Naive thymus-derived CD4-positive, alpha-beta T cell (primary cell): ENCODE measurements around the gene EXOC1. TPM values are rescaled to one million over a fixed set of nuclear protein-coding genes. Genes with fewer than 3 reads are reported as not detected.
"Not testable (repeated sequence)": the region's sequence is repeated elsewhere in the genome, so short reads cannot be mapped to it uniquely, and the experiment has no call there.

Experiments
- ATAC-seq: fragments of 150-1000 bp; cut with Tn5 transposase; 2 replicates; pipeline ENCODE4 v1.10.0; 2021; ENCODE audit warnings: mild to moderate bottlenecking, moderate library complexity
- CTCF ChIA-PET: fragments of 350-600 bp; sonication (Branson Sonifier 250); formaldehyde crosslinking; loops from one replicate; lab custom pipeline; 2021; ENCODE audit warnings: antibody characterized with exemption; lab: Charles Lee
- POLR2A ChIA-PET: fragments of 350-600 bp; sonication (Branson Sonifier 250); formaldehyde crosslinking; loops from one replicate; lab custom pipeline; 2021; ENCODE audit warnings: antibody characterized with exemption, inconsistent platforms; lab: Charles Lee
- DNase-seq, 9 donors: peaks; one replicate each; pipeline versions ENCODE4 v3.0.0 to v3.0.0-alpha.2; 2020 to 2022; ENCODE audit warnings: mixed read lengths in 1 of 9
- H3K27ac ChIP-seq: one replicate; pipeline ENCODE4 v1.7.0; 2013; ENCODE audit warnings: mild to moderate bottlenecking, low read depth, low read length, moderate library complexity
- H3K27me3 ChIP-seq, 2 donors: one replicate each; pipeline ENCODE4 v1.7.0; 2013; ENCODE audit warnings: low read length in 2 of 2, mild to moderate bottlenecking in 2 of 2, moderate library complexity in 2 of 2; ENCODE audit not compliant: control insufficient read depth in 2 of 2, insufficient read depth in 2 of 2
- H3K36me3 ChIP-seq, 3 experiments: 1 replicate in 2 of 3; 2 replicates in 1 of 3; pipeline ENCODE4 v1.7.0; 2013; ENCODE audit warnings: low read length in 3 of 3, mild to moderate bottlenecking in 3 of 3, moderate library complexity in 1 of 3; ENCODE audit not compliant: insufficient read depth in 3 of 3, control insufficient read depth in 2 of 3
- H3K4me1 ChIP-seq, 2 donors: one replicate each; pipeline ENCODE4 v1.7.0; 2013; ENCODE audit warnings: low read length in 2 of 2, mild to moderate bottlenecking in 2 of 2, moderate library complexity in 1 of 2; ENCODE audit not compliant: control insufficient read depth in 2 of 2, insufficient read depth in 2 of 2
- H3K4me3 ChIP-seq: 2 replicates; pipeline ENCODE4 v1.7.0; 2013; ENCODE audit warnings: mild to moderate bottlenecking, low read length
- H3K9me3 ChIP-seq, 3 experiments: 1 replicate in 2 of 3; 2 replicates in 1 of 3; pipeline ENCODE4 v1.7.0; 2013; ENCODE audit warnings: low read length in 3 of 3; ENCODE audit not compliant: control insufficient read depth in 2 of 3
- H3K27ac Mint-ChIP-seq, 9 donors: one replicate each; pipeline ENCODE4 v1.8.0; 2020 to 2022; ENCODE audit warnings: mixed read lengths in 9 of 9, mild to moderate bottlenecking in 8 of 9, moderate library complexity in 5 of 9, inconsistent platforms in 2 of 9
- H3K27me3 Mint-ChIP-seq, 5 donors: one replicate each; pipeline ENCODE4 v1.8.0; 2021 to 2022; ENCODE audit warnings: mixed read lengths in 5 of 5, mild to moderate bottlenecking in 1 of 5
- H3K36me3 Mint-ChIP-seq, 5 donors: one replicate each; pipeline ENCODE4 v1.8.0; 2020 to 2022; ENCODE audit warnings: mixed read lengths in 5 of 5, mild to moderate bottlenecking in 3 of 5, inconsistent platforms in 1 of 5
- H3K4me1 Mint-ChIP-seq, 7 donors: one replicate each; pipeline ENCODE4 v1.8.0; 2020 to 2022; ENCODE audit warnings: mixed read lengths in 7 of 7, mild to moderate bottlenecking in 3 of 7, inconsistent platforms in 1 of 7
- H3K4me3 Mint-ChIP-seq, 10 donors: one replicate each; pipeline ENCODE4 v1.8.0; 2020 to 2022; ENCODE audit warnings: mild to moderate bottlenecking in 10 of 10, mixed read lengths in 10 of 10, moderate library complexity in 6 of 10, inconsistent platforms in 2 of 10
- H3K9me3 Mint-ChIP-seq, 11 donors: one replicate each; pipeline ENCODE4 v1.8.0; 2020 to 2022; ENCODE audit warnings: mixed read lengths in 11 of 11, mild to moderate bottlenecking in 4 of 11, inconsistent platforms in 1 of 11, moderate library complexity in 1 of 11
- intact Hi-C, 2 donors: fragments of 100-400 bp; cut with micrococcal nuclease; formaldehyde crosslinking; loops; one replicate each; pipeline ENCODE4 v1.15.1; 2023
- polyA plus RNA-seq, 2 donors: library from polyadenylated mRNA; unstranded; fragments of 300-500 nt; fragmentation: Illumina TruSeq; gene quantifications; one replicate each; pipeline ENCODE4 v1.2.3, GENCODE V29; 2021
- total RNA-seq, 6 experiments: library from RNA in 5 of 6; stranded (reverse) in 5 of 6; gene quantifications; 1 replicate in 5 of 6; 2 replicates in 1 of 6; pipeline ENCODE4 v1.2.3 and lab custom pipeline; 2021 to 2026

EXOC1 gene
- total and polyA plus RNA-seq, 7 experiments from 2014 or later = 11.6 to 46.7 (median 26.5) TPM

GRCh38 chr4:55931043-55931442, 77.6 kb downstream of the EXOC1 start:
- Mint-ChIP-seq H3K4me1 (peaks cover 0 to 9% (median 8%) of the 10 kb centered on the region in 7 donors), H3K27me3 (peaks cover 0 to 2% (median 0%) of the 10 kb centered on the region in 5 donors), H3K27ac (peak overlapping the region in 1 of 9 donors; percentile 25), H3K36me3 (peaks cover 0 to 29% (median 11%) of the 10 kb centered on the region in 5 donors), H3K4me3 (no peak overlapping the region), H3K9me3 (peaks cover 0 to 52% (median 12%) of the 10 kb centered on the region in 11 donors)
- DNase-seq (no peak), ATAC-seq (no peak)
- no peak overlapping the region for H3K4me3 ChIP-seq
- H3K27ac ChIP-seq = no peak overlapping the region
- ChIA-PET POLR2A (no interaction called here), CTCF (interaction anchor here (1.4 kb wide), 1 partner anchor 18 kb away, joined by 4 read pairs; the partner anchor contains the start of gene CEP135)
- no peaks in the 10 kb centered on the region for H3K27me3 ChIP-seq
- H3K36me3 ChIP-seq = no peaks in the 10 kb centered on the region
- no peaks in the 10 kb centered on the region for H3K4me1 ChIP-seq
- intact Hi-C loops = no loop called here
- no peaks in the 10 kb centered on the region for H3K9me3 ChIP-seq

- Histone ChIP-seq H3K4me1 (no peaks in the 10 kb centered on the region), H3K27me3 (no peaks in the 10 kb centered on the region), H3K27ac (no peak overlapping the region), H3K4me3 (no peak overlapping the region), H3K9me3 (peaks cover 0 to 4% (median 0%) of the 10 kb centered on the region in 3 experiments), H3K36me3 (no peaks in the 10 kb centered on the region)
- intact Hi-C loops = no loop called here
- H3K27me3 Mint-ChIP-seq = peaks cover 0 to 2% (median 0%) of the 10 kb centered on the region in 5 donors
- H3K4me3 Mint-ChIP-seq = no peak overlapping the region
- peaks cover 0 to 9% (median 8%) of the 10 kb centered on the region in 7 donors for H3K4me1 Mint-ChIP-seq
- ChIA-PET POLR2A (no interaction called here), CTCF (no interaction called here)
- no peak overlapping the region for H3K27ac Mint-ChIP-seq
- H3K9me3 Mint-ChIP-seq = peaks cover 0 to 60% (median 19%) of the 10 kb centered on the region in 11 donors
- peaks cover under 1 to 34% (median 18%) of the 10 kb centered on the region in 5 donors for H3K36me3 Mint-ChIP-seq
- DNase-seq (no peak), ATAC-seq (no peak)
These were observed 78.4 kb downstream of the EXOC1 start for GRCh38 chr4:55931833-55932232.

- H3K4me3 ChIP-seq = no peak overlapping the region
- no peak overlapping the region for H3K27ac ChIP-seq
- ChIA-PET POLR2A (interaction anchor here (0.6 kb wide), 1 partner anchor 9 kb away, joined by 3 read pairs; no protein-coding TSS in a partner anchor), CTCF (no interaction called here)
- H3K4me1 ChIP-seq = no peaks in the 10 kb centered on the region
- Mint-ChIP-seq H3K4me3 (no peak overlapping the region), H3K4me1 (peaks cover 0 to 9% (median 8%) of the 10 kb centered on the region in 7 donors), H3K27ac (no peak overlapping the region), H3K27me3 (peaks cover 0 to 2% (median 0%) of the 10 kb centered on the region in 5 donors), H3K36me3 (peaks cover 5 to 37% (median 20%) of the 10 kb centered on the region in 5 donors), H3K9me3 (peaks cover 0 to 67% (median 20%) of the 10 kb centered on the region in 11 donors)
- no peaks in the 10 kb centered on the region for H3K27me3 ChIP-seq
- H3K9me3 ChIP-seq = peaks cover 0 to 11% (median 0%) of the 10 kb centered on the region in 3 experiments
- intact Hi-C loops = no loop called here
- ATAC-seq (no peak), DNase-seq (no peak)
- peaks cover 0 to under 1% (median 0%) of the 10 kb centered on the region in 3 experiments for H3K36me3 ChIP-seq
These were observed 79.1 kb downstream of the EXOC1 start for GRCh38 chr4:55932511-55932910.

GRCh38 chr4:55933611-55934010, 80.2 kb downstream of the EXOC1 start:
- H3K27me3 Mint-ChIP-seq = peaks cover 0 to 3% (median 0%) of the 10 kb centered on the region in 5 donors
- peaks cover 0 to 67% (median 26%) of the 10 kb centered on the region in 11 donors for H3K9me3 Mint-ChIP-seq
- Histone ChIP-seq H3K4me1 (no peaks in the 10 kb centered on the region), H3K9me3 (peaks cover 0 to 21% (median 0%) of the 10 kb centered on the region in 3 experiments), H3K27ac (no peak overlapping the region), H3K27me3 (no peaks in the 10 kb centered on the region), H3K4me3 (no peak overlapping the region), H3K36me3 (peaks cover 0 to 8% (median 0%) of the 10 kb centered on the region in 3 experiments)
- DNase-seq (no peak), ATAC-seq (no peak)
- H3K27ac Mint-ChIP-seq = no peak overlapping the region
- intact Hi-C loops = no loop called here
- ChIA-PET CTCF (no interaction called here), POLR2A (no interaction called here)
- H3K4me1 Mint-ChIP-seq = peaks cover 0 to 9% (median 8%) of the 10 kb centered on the region in 7 donors
- peaks cover 10 to 42% (median 29%) of the 10 kb centered on the region in 5 donors for H3K36me3 Mint-ChIP-seq
- H3K4me3 Mint-ChIP-seq = no peak overlapping the region

DNA sequence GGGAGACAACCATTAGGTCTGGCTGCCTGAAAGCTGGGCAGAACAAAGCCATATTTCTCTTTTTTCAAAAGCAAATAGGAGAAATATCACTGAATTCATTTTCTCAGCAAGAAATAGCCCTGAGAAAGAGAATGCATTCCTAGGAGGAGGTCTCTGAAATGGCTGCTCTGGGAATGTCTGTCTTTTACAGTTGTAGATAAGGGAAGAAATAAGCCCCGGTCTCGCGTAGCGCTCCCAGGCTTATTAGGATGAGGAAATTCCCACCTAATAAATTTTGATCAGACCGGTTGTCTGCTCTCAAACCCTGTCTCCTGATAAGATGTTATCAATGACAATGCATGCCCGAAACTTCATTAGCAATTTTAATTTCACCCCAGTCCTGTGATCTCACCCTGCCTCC, 82.5 kb downstream of the EXOC1 start:
- Histone ChIP-seq H3K9me3 (peaks cover 0 to 31% (median 0%) of the 10 kb centered on the region in 3 experiments), H3K36me3 (peaks cover 0 to 19% (median 0%) of the 10 kb centered on the region in 3 experiments)
- DNase-seq, H3K4me3 Mint-ChIP-seq, H3K27ac Mint-ChIP-seq, H3K27me3 ChIP-seq, H3K4me3 ChIP-seq, ATAC-seq, CTCF ChIA-PET, H3K4me1 ChIP-seq, H3K27me3 Mint-ChIP-seq, intact Hi-C loops, H3K27ac ChIP-seq, H3K4me1 Mint-ChIP-seq: not testable (repeated sequence)
- POLR2A ChIA-PET = interaction anchor here (0.6 to 3.8 kb wide), 2 partner anchors 12 to 508 kb away, joined by 3 to 15 read pairs; partner anchors contain the start of gene CEP135
- H3K9me3 Mint-ChIP-seq = peaks cover 7 to 82% (median 32%) of the 10 kb centered on the region in 11 donors
- H3K36me3 Mint-ChIP-seq = peaks cover 24 to 64% (median 46%) of the 10 kb centered on the region in 5 donors

DNA sequence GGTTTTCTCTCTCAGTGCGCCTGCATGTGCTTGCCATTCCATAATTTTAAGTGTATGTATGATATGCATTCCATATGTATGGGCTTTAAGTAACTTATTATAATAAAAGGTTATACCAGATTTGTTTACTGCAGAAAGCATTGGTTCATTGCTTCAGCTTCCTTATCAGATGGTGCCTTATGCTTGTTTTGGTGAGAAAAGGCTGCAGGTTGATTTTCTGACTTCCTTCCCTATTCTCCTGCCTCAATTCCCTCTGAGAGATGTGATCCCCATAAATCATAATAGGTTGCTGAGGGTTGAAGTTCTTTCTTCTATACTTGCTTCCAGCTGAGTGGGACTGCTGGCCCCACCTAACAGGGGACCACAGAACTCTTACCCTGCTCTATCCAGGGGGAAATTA, 85.0 kb downstream of the EXOC1 start:
- Mint-ChIP-seq H3K27ac (no peak overlapping the region), H3K36me3 (peaks cover 24 to 66% (median 49%) of the 10 kb centered on the region in 5 donors), H3K27me3 (peaks cover 0 to 4% (median 0%) of the 10 kb centered on the region in 5 donors), H3K4me1 (no peaks in the 10 kb centered on the region), H3K9me3 (peaks cover 7 to 83% (median 35%) of the 10 kb centered on the region in 11 donors), H3K4me3 (no peak overlapping the region)
- peaks cover 0 to 19% (median 0%) of the 10 kb centered on the region in 3 experiments for H3K36me3 ChIP-seq
- H3K4me3 ChIP-seq = no peak overlapping the region
- no peaks in the 10 kb centered on the region for H3K4me1 ChIP-seq
- intact Hi-C loops = no loop called here
- DNase-seq (no peak), ATAC-seq (no peak)
- ChIA-PET CTCF (interaction anchor here (1.4 kb wide), 1 partner anchor 10 kb away, joined by 3 read pairs; the partner anchor contains the start of gene CEP135), POLR2A (interaction anchor here (3.8 kb wide), 1 partner anchor 10 kb away, joined by 15 read pairs; the partner anchor contains the start of gene CEP135)
- H3K27me3 ChIP-seq = no peaks in the 10 kb centered on the region
- no peak overlapping the region for H3K27ac ChIP-seq
- peaks cover 0 to 31% (median 0%) of the 10 kb centered on the region in 3 experiments for H3K9me3 ChIP-seq
